GM21367 (cell line): ENCODE results near the gene PACRG.

Experiments
- ATAC-seq: cut with Tn5 transposase; IDR thresholded peaks from one replicate; pipeline ENCODE4 v1.9.1; 2021; ENCODE audit not compliant: unreplicated experiment

Gene PACRG

DNA sequence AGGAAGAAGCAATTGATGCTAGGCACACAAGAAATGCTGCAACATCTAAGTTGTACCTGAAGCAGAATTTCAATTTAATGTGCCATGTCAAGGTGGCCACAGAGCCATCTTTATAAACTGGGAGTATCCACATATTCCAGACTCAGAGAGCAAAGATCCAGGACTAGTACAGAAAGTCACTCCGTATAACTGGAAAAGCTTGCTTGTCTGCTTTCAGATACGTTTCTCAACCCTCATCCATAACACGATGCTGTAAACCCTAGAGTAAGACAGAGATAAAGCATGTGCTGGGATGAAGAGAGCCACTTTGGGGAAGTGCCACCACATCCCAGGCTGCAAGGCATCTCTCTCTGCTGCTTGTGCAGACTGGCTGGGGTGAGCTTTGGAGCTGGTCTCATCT, 134.7 kb downstream of the PACRG start:
- ATAC-seq: no peak

DNA sequence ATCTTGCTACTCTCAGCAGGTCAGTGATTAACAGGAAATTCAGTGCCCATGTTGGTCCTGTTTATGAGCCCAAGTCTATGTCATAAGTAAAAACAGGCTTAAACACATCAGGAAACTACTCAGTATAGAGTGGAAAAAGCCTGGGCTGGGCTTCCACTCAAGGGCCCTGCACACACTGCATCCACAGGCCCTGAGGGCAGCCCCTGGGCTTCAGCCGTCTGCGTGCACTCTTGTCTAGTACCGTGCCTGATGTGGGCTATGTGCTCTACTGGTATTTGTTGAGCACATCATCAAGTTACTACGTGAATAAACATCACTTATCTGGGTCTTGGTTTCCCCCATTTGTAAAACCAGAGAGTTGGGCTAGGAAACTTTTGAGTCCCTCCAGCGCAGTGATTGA, 135.2 kb downstream of the PACRG start:
- ATAC-seq: no peak

DNA sequence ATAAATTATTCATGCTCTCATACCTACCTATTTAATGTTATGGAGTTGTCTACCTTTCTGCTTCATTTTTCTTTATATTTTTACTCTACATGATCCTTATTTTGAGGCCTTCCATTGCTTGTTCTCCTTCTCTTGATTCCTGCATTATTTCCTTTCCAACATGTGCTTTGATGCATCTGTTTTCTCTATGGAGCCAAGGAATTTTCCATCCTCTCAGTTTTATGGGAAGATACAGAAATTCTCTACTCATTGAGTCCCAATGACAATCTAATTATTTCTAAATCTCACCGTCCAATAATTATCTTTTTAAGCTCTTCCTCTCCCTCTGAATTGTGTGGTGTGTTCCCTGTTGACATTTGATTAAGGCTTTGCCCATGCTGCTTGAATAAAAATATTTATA, 136.0 kb downstream of the PACRG start:
- ATAC-seq: no peak

DNA sequence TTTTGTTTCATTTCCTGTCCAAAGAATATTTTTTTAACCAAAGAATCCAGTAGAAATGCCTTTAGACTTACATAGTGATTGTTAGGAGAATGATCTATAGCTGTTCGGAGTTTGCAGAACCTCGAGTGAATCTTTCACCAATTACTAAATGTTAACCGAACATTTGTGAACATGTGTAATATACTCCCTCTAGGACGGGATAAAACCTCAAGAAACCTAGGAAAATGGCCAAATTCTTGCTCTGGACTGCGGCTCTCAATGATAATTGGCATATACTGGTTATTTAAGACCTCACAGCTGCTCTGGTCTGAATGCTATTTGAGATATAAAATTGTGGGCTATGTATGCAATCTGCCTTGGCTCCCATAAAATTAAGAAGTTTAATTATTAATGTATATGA, 137.1 kb downstream of the PACRG start:
- no peak for ATAC-seq

DNA sequence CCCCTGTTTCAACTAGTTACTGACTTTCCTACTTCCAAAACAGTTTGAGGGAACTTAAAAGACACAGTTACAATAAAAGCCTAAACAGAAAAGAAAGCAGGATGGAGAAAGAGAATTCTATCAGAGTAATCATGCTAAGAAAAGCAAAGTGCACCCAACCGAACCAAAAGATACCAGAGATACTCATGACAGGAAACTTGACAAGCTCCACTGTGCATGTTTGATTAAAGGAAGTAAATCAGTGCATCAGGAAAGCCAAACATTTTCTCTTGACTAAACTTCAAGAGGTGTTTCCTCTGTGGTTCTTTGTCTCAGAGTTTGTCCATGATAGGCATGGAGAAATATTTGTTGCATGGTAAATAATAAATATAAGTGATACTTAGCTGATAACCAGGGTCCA, 138.9 kb downstream of the PACRG start:
- ATAC-seq: no peak

DNA sequence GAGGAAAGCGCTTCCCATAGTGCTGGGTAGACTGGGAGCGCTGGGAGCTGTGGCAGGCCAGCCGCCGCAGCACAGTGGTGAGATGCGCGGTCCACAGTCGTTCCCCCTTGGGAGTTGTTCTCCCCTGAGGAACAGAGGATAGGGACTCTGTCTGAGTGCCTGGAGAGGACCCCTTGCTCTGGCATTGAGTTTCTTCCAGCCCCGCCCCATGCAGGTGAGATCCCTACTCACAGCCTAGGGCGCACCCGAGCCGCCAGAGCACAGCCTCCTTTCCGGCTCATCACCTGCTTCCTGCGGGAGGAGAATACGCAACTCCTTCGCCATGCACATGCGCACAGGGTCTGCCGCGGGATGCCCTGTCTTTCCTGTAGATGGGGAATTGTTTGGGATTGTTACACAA, 140.6 kb downstream of the PACRG start:
- no peak for ATAC-seq

DNA sequence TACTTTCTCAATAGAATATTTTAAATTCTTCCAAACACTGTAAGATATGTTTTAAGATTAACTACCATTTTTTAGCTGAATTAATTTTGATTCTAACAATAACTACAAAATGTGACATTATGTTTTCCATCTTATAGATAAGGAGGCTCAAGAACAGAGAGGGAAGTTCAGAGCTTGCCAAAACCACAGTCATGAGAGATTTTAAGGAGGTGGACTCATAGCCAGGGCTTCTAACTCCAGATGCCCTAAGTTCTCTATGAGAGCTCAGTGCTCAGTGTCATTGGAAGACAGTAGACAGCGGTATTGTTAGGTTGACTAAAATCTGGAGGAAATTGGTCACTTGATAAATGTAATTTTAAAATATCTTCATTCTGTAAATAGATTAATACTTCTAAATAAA, 144.2 kb downstream of the PACRG start:
- ATAC-seq: no peak

DNA sequence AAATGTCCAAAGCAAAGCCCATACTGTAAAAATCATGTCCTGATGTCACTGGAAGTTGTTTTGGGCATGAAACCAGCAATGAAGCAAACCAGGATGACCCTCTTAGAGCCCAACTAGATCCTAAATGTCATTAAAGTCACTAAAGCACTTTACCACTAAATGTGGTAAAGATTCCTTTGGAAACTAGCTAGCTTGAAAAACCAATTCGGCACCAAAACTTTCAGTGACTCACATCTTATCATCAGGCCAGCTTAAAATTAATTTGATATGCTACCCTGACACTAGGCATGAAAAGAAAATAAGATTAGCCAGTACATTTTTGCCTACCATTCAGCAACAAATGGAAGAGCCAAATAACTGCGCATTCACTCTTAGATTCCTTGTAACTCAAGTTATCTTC, 145.8 kb downstream of the PACRG start:
- ATAC-seq: no peak

DNA sequence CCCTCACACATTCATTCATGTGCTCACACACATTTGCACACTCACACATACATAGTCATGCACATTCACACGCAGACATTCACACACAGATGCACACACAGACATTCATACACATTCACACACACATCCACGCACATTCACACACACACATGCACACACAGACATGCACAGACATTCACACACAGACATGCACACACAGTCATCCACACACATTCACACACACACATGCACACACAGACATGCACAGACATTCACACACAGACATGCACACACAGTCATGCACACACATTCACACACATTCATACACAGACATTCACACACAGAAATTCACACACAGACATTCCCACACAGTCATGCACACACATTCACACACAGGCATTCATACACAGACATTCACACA, 147.3 kb downstream of the PACRG start:
- no peak for ATAC-seq

DNA sequence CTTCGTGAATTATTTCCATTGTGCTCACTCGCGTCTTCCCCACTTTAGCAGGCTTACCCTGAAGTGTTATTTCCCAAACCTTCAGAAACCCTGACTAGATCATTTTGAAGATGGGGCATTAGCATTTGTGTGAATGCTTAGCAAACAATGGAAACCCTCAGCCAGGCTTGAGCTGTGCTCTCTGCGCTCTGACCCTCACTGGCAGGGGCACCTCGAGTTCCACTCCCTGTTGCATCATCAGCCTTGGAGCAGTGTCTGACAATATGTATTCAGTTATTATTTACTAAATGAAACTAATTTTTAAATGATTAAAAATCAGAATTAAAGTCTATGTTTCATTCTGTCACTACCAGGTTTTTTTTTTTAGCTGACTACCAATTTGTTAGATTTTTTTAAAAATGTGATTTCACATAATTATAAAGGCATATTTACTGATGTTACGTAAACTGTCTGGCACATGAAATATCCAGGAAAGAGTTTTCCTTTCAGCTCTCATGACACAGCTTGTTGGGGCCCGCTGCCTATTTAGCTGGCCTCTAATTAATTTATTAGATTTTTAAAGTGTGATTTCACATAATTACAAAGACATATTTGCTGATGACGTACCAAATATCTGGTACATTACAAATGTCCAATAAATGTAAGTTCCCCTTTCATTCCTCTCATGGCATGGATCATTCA, 155.2 kb downstream of the PACRG start:
- ATAC-seq: no peak

DNA sequence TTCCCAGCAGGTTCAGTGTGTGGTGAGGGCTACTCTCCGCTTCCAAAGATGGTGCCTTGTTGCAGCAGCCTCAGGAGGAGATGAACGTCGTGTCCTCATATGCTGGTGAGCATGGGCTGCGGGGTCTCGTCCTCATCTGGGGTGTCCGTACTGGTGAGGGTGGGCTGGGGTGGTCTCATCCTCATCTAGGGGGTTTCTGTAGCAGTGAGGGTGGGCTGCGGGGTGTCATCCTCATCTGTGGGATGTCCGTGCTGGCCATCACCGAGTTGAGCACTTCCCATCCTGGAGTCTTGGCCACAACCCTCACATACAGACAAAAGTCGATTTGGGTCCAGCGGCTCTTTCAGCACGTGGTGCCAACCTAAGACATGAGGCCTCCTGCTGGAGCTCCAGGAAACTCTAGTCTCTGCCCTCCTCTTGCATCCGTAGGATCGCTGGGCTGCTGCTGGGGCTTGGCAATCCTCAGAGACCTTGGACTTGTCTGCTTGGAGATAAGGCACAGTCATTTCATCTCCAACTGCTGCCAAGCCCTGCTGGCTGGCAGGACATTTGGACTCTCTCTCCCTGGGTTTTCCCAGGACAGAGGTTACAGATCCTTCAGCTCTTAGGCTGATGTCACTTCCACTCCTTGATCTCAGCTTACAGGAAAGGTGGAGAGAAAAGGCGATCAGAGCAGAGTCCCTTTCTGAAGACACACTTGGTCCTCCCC, 160.4 kb downstream of the PACRG start:
- no peak for ATAC-seq

DNA sequence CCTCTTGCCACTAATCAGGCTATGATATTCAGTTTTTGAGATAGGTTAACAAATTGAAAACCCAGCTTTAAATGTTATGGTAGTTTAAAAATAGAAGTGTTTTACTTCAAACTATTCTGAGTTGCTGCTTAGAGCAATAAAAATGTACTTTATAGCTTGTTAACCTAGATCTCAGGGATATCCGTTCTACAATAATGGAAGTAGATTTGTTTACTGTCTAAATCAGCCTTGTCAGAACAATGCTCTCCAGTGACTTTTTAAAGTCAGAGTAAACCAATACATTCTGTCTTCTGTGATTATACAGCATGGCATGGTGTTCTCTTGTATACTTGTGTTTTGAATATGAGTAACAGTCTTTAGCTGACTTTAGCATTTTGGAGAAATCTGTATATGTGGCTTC, 161.5 kb downstream of the PACRG start:
- ATAC-seq: no peak

DNA sequence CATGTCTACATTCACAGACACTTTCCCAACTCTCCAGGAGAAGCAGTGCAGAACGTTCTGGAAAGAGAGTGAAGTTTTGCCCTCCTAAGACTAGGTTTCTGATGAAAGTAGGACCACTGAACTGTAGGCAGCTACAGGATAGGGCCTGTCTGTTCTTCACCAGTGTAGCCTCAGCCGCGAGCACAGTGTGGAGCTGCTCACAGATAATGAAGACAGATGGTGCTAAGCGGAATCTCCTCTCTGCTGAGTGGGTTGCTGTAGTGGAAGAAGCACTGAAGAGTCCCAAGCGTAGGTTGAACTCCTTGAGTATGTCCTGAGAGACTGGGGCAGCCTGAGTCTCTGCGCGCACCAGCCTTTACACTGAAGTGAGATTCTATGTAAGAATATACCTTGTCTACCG, 170.2 kb downstream of the PACRG start:
- no peak for ATAC-seq

DNA sequence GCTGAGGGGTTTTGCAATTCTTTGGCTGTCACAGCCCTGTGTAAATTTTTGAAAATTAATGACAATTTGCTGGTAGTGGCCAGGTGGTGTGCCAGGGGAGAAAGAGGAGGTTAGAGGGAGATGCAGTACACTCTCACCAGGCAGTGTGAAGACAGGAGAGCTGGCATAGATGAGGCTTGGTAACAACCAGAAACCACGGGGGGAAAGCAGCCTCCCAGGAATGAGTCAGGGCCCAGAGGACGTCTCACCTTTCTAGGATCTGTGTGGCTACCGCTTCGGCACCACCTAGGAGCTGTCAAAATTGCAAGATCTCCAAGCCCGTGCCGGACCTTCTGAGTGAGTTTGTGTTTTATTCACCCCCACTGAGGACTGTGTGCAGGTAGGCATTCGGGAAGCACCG, 171.4 kb downstream of the PACRG start:
- ATAC-seq: no peak

DNA sequence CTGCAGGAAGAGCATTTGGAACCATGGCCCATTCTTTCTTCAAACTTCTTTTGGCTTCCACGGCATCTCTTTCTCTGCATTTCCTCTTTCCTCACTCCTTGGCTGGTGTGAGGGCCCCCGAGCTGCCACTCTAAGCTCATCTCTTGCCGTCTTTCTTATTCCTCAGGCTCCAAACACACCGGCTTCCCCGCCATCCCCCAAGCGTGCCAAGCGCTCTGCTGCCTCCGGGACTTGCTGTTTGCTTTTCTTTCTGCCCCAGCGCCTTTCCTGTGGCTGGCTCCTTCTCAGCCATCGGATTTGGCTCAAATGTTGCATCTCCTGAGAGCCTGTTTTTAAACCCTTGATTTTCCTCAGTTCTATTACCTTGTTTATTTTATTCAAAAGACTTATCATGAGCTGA, 172.7 kb downstream of the PACRG start:
- ATAC-seq: no peak

DNA sequence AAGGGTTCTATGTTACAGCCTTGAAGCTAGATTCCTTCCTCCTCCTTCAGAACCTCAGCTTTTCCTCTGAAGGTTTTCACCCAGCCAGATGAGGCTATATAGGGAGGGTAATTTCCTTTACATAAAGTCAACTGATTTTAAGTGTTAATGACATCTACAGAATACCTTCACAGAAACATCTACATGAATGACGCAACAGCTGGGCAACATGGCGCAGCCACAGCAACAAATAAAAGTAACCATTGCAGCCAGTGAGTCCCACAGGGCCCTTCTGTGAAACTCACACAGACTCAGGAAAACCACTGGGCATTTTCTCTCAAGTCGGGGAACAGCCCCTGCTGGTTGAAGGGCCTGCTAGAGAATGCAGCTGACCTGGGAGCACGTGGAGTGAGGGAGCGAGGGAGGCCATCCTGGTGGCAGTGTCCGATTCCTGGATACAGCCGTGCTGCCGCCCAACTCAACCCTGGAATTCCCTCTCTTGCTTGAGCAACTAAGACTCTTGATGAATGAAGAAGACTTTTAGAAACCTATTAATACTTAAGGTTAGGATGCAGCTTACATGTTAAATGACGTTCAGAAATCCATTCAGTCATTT, 176.4 kb downstream of the PACRG start:
- ATAC-seq: no peak

DNA sequence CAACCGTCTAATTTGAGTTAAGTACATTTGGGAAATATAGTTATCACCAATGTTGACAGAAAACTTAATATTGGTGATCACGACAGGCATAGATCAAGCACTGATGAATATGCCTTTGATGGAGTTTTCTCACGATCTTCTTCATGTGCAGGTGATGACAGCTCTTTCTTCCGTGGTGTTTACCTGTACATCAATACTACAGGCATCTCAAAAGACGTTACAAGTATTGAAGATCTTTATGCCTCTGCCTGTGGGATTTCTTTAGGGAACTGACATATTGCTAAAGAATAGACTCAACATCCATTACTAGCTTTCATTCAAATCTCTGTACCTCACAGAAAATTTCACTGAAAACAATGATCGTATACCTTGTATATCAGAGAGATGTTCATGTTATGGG, 178.7 kb downstream of the PACRG start:
- ATAC-seq: no peak

DNA sequence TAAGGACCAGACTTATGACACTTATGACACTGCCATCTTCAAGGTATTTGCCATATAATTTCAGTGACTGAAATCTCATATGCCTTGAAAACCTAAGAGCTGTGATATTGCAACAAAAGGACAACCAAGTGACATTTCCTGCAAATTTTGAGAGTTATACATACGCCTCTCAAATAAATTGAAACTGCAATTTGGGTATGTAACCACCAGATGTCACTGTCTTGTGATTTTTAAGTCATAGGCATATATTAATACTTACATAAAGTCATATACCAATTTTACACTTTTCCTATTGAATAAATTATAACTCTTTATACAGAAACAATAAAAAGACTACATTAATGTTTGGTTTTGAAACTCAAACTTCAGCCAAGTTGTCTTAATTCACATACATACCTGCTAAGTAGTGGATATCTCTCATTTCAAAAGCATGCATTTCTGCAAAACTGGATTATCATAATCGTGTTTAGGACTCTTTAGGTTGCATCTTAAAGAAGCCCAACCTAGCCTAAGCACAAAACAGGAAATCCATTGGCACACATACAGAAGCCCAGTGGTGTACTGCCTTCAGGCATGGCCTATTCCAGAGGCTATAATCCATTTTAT, 180.2 kb downstream of the PACRG start:
- ATAC-seq: no peak

DNA sequence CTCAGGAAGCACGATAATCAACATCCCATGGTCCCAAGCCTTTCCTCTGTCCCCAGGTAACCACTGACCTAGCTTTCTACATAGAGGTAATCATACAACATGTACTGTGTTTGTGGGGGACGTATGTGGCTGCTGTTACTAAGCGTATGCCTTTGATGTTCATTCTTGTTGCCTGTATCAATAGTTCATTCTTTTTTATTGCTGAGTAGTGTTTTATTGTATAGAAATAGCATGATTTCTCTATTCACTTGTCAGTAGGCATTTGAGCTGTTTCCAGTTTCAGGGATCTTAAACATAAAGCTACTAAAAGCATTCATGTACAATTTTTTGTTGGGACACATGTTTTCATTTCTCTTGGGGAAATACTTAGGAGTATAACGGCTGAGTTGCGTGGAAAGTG, 185.4 kb downstream of the PACRG start:
- ATAC-seq: no peak

DNA sequence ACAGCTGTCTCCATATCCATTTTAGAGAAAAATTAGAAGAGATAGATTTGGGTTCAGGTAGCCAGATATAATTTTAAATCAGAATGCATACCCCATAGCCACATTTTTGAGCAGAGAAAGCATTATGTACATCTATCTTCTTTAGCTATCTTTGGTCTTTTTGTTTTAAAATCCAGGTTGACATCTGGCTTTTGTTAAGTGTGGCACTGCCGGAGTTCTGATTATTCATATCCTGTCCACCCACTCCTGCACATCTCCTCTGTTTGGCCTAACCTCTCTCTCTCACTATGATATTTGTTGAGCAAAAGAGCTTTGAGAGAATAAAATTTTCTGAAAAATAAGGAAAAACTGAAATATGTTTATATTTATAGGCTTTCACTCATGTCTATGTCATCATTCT, 189.7 kb downstream of the PACRG start:
- ATAC-seq: no peak

DNA sequence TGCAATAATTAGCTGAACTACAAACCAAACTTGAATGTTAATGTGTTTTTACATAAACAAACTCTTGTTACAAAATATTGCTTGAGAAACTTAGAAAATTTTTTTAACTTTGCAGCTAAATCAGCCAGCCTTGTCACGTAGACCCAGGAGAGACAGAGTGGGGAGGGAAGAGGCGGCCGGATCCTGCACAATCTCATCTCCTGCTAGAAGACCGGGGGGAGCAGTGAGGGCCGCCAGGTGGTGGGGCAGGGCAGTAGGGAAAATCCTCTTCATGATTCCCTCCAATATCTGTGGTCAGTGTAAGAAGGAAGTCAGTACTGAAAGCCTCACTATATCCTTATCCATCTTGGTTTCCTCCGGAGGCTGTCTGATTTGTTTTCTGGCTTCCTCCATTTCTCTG, 193.3 kb downstream of the PACRG start:
- ATAC-seq: no peak

DNA sequence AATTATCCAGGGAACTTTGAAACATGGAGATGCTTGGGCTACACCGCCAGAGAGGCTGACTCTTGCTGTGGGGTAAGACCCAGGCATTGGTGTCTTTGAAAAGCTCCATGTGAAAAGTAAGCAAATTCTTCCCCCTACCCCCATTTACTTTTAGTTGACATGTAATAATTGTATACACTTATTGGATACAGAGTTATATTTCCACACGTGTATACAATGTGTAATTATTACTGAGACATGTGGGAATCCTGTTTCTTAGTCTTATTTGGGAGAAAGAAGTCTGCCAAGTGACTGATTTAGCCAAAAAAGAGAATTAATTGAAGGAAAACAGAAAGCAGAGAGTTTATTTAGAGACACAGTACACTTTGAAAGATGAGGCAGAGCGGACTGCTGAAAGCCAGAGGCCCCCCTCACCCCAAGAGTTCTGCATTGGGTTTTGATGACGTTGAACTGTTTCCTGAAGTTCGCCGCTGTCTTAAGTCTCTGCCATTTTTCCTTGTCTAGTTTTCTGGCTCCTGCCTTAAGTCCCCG, 193.8 kb downstream of the PACRG start:
- ATAC-seq: no peak
